HK-2 (cell line): ENCODE results near the gene OR5AK2.
"Not testable (repeated sequence)": the region's sequence is repeated elsewhere in the genome, so short reads cannot be mapped to it uniquely, and the experiment has no call there.

Experiments
- DNase-seq: peaks from one replicate; pipeline ENCODE4 v3.0.0-alpha.2; 2018; ENCODE audit not compliant: unreplicated experiment

The OR5AK2 gene, protein sequence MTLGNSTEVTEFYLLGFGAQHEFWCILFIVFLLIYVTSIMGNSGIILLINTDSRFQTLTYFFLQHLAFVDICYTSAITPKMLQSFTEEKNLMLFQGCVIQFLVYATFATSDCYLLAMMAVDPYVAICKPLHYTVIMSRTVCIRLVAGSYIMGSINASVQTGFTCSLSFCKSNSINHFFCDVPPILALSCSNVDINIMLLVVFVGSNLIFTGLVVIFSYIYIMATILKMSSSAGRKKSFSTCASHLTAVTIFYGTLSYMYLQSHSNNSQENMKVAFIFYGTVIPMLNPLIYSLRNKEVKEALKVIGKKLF

DNA sequence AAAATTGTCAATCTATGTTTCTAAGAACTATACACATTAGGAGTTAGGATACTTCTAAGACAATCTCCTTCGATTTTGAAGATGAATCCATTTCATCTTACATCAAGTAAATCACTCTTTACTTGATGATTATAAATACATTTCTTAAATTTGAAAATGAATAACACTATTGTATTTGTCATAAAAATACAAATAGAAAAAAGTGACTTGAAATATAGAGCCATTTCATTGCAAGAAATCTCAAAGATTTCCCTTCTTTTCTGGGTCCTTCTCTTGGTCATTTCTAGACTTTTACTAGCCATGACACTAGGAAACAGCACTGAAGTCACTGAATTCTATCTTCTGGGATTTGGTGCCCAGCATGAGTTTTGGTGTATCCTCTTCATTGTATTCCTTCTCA lies at the start of gene OR5AK2:
OR5AK2 (plus strand) TSS at position 301 of the 400 bp plus-strand sequence; CDS start at position 301, 0 bp downstream.
- no peak for DNase-seq

DNA sequence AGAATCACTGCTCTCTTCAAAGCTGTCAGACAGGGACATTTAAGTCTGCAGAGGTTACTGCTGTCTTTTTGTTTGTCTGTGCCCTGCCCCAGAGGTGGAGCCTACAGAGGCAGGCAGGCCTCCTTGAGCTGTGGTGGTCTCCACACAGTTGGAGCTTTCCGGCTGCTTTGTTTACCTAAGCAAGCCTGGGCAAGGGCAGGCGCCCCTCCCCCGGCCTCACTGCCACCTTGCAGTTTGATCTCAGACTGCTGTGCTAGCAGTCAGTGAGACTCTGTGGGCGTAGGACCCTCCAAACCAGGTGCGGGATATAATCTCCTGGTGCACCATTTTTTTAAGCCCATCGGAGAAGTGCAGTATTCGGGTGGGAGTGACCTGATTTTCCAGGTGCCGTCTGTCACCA lies 43.2 kb upstream of the OR5AK2 start:
- DNase-seq: not testable (repeated sequence)

DNA sequence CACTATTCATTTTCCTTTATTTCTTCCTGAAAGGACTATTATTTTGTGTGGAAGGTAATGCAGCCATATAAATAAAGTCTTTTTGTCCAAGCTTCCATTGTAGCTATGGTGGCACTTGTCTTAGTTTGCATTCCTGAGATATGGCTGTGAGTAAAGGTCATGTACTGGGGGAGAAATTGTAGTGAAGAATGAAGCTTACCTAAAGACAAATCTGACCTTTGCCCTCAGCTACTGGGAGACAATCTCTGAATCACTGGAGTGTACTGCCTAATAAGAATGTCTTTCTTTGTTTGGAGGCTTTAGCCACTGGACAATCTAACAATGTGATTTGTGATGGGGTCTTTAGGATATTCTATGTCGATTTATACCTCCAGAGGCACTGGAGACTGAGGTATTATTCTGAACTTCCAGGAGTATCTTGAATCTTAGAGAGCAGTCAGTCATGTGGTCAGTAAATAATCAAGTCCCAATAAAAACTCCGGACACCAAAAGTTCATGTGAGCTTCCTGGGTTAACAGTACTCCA lies 39.7 kb upstream of the OR5AK2 start:
- DNase-seq: no peak

DNA sequence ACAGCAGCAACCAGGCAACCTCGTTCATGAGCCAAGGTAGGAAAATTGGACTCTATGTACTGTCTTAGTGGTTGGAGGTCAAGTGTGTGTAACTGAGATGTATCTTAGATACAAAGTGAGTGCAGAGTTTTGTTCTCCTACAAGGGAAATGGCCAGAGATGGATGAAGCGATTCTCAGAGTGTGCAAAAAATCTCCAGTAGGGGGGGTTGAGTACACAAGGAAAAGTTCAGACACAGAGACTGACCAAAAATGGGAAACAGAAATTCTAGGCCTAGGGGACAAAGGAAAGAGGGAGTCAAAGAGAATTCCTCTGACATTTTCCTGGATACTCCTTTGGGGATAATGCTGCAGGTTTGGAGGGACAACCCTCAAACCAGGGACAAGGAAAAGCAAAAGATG lies 38.2 kb upstream of the OR5AK2 start:
- no peak for DNase-seq

DNA sequence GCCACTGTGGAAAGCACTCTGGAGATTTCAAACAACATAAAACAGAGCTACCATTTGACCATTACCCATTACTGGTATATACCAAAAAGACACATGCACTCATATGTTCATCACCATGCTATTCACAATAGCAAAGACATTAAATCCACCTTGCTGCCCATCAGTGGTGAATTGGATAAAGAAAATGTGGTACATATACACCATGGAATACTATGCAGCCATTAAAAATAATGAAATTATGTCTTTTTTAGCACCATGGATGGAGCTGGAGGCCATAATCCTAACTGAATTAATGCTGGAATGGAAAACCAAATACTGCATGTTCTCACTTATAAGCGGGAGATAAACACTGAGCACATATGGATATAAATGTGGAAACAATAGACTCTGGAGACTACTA lies 34.8 kb upstream of the OR5AK2 start:
- DNase-seq: not testable (repeated sequence)

DNA sequence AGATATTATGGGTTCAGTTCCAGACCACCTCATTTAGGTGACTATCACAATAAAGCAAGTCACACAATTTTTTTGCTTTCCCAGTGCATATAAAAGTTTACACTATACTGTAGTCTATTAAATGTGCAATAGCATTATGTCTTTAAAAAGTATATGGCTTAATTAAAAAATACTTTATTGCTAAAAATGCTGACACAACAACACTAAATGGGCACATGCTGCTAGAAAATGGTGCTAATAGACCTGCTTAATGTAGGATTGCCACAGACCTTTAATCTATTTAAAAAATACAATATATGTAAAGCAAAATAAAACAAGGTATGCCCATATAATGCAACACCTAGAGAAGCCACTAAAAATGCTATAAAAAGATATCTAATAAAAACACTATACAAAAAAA lies 27.1 kb upstream of the OR5AK2 start:
- no peak for DNase-seq

DNA sequence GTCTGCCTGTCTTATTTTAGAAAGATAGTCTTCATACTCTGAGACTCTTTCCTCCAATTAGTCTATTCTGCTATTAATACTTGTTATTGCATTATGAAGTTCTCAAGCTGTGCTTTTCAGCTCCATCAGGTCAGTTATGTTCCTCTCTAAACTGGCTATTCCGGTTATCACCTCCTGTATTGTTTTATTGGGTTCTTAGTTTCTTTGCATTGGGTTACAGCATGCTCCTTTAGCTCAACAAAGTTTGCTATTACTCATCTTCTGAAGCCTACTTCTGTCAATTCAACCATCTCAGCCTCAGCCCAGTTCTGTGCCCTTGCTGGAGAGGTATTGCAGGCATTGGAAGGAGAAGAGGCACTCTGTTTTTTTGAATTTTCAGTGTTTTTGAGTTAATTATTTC lies 21.0 kb upstream of the OR5AK2 start:
- DNase-seq: no peak

DNA sequence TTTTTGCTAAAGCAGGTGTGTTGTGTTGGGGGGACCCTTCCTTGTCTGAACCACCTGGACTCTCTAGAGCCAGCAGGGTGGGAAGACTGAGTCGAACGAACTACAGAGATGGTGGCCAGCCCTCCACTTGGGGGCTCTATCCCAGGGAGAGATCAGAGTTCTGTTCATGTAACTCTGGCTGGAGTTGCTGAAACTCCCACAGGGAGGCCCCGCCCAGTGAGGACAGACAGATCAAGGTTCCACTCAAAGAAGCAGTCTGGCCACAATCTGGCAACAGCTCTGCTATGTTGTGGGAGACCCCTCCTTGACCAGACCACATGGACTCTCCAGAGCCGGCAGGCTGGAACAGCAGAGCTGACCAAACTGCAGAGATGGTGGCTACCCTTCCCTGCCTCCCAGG lies 20.2 kb upstream of the OR5AK2 start:
- DNase-seq: no peak

DNA sequence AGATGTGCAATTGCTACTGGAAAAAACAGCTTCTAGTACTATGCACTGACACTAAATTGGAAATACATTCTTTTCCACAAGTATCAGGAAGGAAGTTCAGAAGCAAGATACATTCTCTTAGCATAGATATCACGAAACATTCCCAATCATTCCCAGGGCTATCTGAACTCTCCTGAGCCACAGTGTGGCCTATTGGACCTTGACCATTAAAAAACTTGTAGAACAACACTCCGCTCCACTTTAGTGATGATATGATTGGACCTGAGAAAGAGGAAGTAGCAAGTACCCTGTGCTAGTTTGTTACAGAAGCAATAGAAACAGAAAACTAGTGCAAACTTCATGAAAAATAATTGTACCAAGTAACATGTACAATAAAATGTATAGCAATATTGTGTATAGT lies 11.4 kb upstream of the OR5AK2 start:
- DNase-seq: no peak

DNA sequence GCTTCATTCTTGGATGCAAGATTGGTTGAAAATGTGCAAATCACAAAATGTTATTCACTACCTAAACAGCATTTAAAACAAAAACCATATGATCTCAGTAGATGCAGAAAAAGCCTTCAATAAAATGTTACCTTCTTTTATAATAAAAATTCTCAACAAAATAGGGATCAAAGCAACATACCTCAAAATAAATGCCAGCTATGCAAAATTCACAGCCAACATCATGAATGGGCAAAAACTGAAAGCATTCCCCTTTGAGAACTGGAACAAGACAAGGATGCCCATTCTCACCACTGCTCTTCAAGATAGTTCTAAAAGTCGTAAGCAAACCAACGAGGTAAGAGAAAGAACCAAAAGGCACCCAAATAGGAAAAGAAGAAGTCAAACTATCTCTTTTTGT lies 2.0 kb downstream of the OR5AK2 start:
- DNase-seq: no peak

DNA sequence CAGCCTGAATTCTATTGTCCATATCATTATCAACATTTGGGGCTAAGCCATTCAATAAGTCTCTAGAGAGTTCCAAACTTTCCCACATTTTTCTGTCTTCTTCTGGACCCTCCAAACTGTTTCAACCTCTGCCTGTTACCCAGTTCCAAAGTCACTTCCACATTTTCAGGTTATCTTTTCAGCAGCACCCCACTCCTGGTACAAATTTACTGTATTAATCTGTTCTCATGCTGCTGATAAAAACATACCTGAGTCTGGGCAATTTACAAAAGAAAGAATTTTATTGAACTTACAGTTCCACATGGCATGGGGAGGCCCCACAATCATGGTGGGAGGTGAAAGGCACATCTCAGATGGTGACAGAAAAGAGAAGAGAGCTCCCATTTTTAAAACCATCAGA lies 5.8 kb downstream of the OR5AK2 start:
- DNase-seq: no peak

DNA sequence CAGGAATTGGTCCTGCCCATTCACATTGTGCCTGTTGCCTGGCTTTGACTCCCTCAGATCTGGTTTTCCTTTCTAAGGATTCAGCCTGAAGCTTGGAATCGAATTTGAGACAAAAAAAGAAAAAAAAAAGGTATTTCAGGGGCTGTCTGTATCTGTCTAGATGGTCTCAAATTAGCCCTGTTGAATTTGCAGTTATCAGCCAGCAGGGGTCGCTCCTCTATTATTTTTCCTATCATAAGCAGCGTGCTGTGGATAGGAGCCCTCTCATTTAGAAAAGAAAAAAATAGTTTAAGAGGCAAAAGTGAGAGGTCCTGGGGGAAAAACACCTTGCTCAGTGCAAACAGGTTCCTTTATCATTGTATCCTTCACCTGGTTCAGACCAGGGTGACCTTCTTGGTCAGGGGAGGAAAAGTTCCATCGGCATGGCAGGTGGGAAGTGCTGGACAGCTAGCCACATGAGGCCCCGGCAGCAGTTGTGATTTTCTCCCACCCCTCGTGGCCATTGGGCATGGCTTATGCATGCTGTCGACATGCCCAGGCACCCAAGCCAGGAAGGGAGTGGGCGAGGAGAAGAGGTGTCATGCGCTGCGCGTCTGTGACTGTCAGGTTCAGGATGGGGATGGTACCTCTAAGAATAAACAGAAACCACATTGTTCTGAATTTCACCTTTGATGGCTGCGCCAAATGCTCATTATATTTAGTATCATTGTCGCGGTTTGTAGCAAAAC lies 13.1 kb downstream of the OR5AK2 start:
- DNase-seq: no peak

DNA sequence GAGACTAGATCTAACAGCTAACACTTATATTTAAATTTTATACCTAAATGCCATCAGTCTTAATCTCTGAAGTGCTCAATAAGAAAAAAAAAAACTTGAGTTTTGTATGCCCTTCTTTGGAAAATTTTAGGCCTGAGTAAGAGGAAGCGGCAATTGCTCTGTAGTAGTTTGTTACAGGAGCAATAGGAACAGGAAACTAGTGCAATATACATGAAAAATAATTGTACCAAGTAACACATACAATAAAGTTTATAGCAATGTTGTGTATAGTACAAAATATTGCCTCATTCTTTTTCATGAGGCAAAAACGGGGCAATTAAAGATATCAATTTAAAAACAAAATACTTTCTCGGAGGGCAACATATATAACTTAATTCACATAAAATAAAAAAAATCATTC lies 19.7 kb downstream of the OR5AK2 start:
- DNase-seq: no peak

DNA sequence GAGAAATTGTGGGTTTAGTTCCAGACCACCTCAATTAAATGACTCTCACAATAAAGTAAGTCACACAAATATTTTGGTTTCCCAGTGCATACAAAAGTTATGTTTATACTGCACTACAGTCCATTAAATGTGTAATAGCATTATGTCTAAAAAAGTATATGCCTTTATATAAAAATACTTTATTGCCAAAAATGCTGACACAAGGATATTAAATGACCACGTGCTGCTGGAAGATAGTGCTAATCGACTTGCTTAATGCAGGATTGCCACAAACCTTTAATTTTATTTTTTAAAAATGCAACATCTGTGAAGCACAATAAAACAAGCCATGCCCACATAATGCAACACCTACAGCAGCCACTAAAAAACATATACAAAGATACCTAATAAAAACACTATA lies 27.0 kb downstream of the OR5AK2 start:
- no peak for DNase-seq

DNA sequence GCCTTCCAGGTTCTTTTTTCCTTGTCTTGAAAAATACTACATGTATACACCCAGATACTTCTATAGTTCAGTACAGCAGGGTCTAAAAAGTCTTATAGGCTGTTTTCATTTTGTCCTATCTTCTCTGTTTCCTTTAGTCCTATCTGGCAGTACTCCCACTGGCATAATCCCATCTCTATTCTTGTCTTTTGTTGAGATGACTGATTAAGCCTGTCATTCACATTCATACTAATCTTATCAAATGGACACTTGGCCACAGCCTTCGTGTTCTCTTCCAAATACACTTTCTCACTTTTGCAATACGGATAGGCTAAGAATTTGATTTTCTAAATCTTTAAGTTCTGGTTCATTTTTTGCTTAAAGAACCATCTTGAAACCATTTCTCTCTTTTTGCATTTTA lies 42.8 kb downstream of the OR5AK2 start:
- DNase-seq: no peak
